Keratinocyte (primary cell): Measurements from ENCODE around the gene IGF1R. TPM values are rescaled to one million over a fixed set of nuclear protein-coding genes. Genes with fewer than 3 reads are reported as not detected.

Experiments
- DNase-seq: peaks from one replicate; pipeline ENCODE4 v3.0.0-alpha.2; 2011; ENCODE audit warnings: low read depth, missing footprints, low spot score
- FAIRE-seq: peaks from 2 replicates; lab custom pipeline; 2011; peaks lifted over from hg19 to GRCh38; lab: Jason Lieb, UNC
- H2AFZ ChIP-seq: 2 replicates; pipeline ENCODE4 v1.6.0; 2012; ENCODE audit warnings: low read length, control low read depth, inconsistent platforms; ENCODE audit not compliant: control insufficient read depth
- H3K27ac ChIP-seq: 2 replicates; pipeline ENCODE4 v1.5.1; 2011; ENCODE audit warnings: low read length; ENCODE audit not compliant: control insufficient read depth, insufficient read depth
- H3K27me3 ChIP-seq: 3 replicates; pipeline ENCODE4 v1.6.0; 2011; ENCODE audit warnings: low read length; ENCODE audit not compliant: control insufficient read depth, insufficient read depth; ENCODE audit errors: extremely low read depth
- H3K36me3 ChIP-seq, 2 experiments: 2 replicates in 1 of 2; 3 replicates in 1 of 2; pipeline ENCODE4 v1.5.1; 2011; ENCODE audit warnings: low read length in 2 of 2, mild to moderate bottlenecking in 1 of 2; ENCODE audit not compliant: control insufficient read depth in 2 of 2, insufficient read depth in 2 of 2; ENCODE audit errors: extremely low read depth in 1 of 2
- H3K4me1 ChIP-seq: 3 replicates; pipeline ENCODE4 v1.5.1; 2011; ENCODE audit warnings: low read length; ENCODE audit not compliant: control insufficient read depth, insufficient read depth; ENCODE audit errors: extremely low read depth
- H3K4me2 ChIP-seq: 3 replicates; pipeline ENCODE4 v1.6.0; 2011; ENCODE audit warnings: low read depth, low read length; ENCODE audit not compliant: control insufficient read depth, insufficient read depth; ENCODE audit errors: extremely low read depth
- H3K4me3 ChIP-seq, 3 experiments: fragments of 200-600 bp in 1 of 3; sonication (generic) in 1 of 3; 2 replicates in 2 of 3; 3 replicates in 1 of 3; pipeline ENCODE4 v1.5.1; 2011 to 2016; ENCODE audit warnings: low read length in 3 of 3, mild to moderate bottlenecking in 3 of 3, control low read depth in 2 of 3, inconsistent platforms in 1 of 3, low read depth in 1 of 3, mixed read lengths in 1 of 3, mixed run types in 1 of 3, moderate library complexity in 1 of 3; ENCODE audit not compliant: control insufficient read depth in 2 of 3, insufficient read depth in 2 of 3; ENCODE audit errors: extremely low read depth in 1 of 3
- H3K79me2 ChIP-seq: 2 replicates; pipeline ENCODE4 v1.6.0; 2012; ENCODE audit warnings: low read length; ENCODE audit not compliant: control insufficient read depth, insufficient read depth
- H3K9ac ChIP-seq: 3 replicates; pipeline ENCODE4 v1.6.0; 2011; ENCODE audit warnings: low read length; ENCODE audit not compliant: control insufficient read depth, insufficient read depth; ENCODE audit errors: extremely low read depth
- H3K9me1 ChIP-seq: 3 replicates; pipeline ENCODE4 v1.6.0; 2011; ENCODE audit warnings: low read length; ENCODE audit not compliant: control insufficient read depth, insufficient read depth; ENCODE audit errors: extremely low read depth
- H3K9me3 ChIP-seq: 2 replicates; pipeline ENCODE4 v1.5.1; 2012; ENCODE audit warnings: low read depth, low read length; ENCODE audit not compliant: control insufficient read depth
- H4K20me1 ChIP-seq: 3 replicates; pipeline ENCODE4 v1.6.0; 2011; ENCODE audit warnings: low read length; ENCODE audit not compliant: control insufficient read depth, insufficient read depth; ENCODE audit errors: extremely low read depth
- EZH2 ChIP-seq: IDR thresholded peaks from one replicate; pipeline ENCODE4 v1.6.1; 2012; ENCODE audit warnings: inconsistent platforms, mild to moderate bottlenecking, low read length, moderate library complexity
- dilution Hi-C: fragments of 300-500 bp; cut with MboI; formaldehyde crosslinking; loops from one replicate; pipeline ENCODE4 v1.7.0; 2020; ENCODE audit warnings: low sequenced_read_pairs; ENCODE audit not compliant: extremely low pct_ligation_motif_present
- polyA plus RNA-seq, 5 experiments: library from polyadenylated mRNA; depleted of rRNA in 3 of 5; stranded (reverse) in 3 of 5; stranded (forward) in 1 of 5; unstranded in 1 of 5; fragments of >200 nt; gene quantifications; 1 replicate in 1 of 5; 2 replicates in 3 of 5; 3 replicates in 1 of 5; pipeline versions ENCODE4 v1.2.1 to v1.2.3, GENCODE V29; 2011 to 2012; ENCODE audit warnings: missing spikeins in 2 of 5, low read depth in 1 of 5, low replicate concordance in 1 of 5
- TF ChIP-seq, protein P1 (sequence below), 3 experiments: IDR thresholded peaks in 1 of 3; conservative IDR thresholded peaks in 1 of 3; optimal IDR thresholded peaks in 1 of 3; 2 replicates in 2 of 3; 3 replicates in 1 of 3; pipeline versions ENCODE3 to v1.5.1; 2011; ENCODE audit warnings: low read length in 3 of 3, mild to moderate bottlenecking in 3 of 3, moderate library complexity in 2 of 3, control low read depth in 1 of 3, inconsistent platforms in 1 of 3; ENCODE audit not compliant: insufficient read depth in 2 of 3; ENCODE audit errors: extremely low read depth in 1 of 3

IGF1R gene
- polyA plus RNA-seq, 1 donor (not counting 4 experiments of a cell fraction or from before 2014, with no cell fraction given), result 14.5 TPM

DNA sequence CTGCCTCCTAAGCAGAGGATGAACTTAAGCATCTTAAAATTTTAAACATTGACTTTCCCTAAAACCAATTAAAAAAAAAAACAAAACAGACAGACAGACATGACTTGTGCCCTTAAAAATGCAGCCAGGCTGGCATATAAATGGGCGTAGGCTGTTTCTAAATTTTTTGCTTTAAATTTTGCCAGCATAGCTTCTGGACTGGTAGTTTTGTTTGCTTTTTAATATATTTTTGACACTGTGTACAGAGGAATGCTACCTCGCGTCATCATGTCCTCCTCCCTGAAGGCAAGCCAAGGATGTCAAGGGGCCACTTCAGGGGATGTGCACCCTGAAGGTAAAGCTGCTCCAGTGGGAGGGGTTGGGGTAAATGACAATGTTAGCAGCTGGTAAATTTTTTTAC lies 224.4 kb downstream of the IGF1R start:
- Histone ChIP-seq H2AFZ (no peak overlapping the region), H3K9me1 (peaks cover 2% of the 10 kb centered on the region), H3K4me1 (peaks cover 55% of the 10 kb centered on the region), H3K9me3 (no peaks in the 10 kb centered on the region), H4K20me1 (no peaks in the 10 kb centered on the region), H3K9ac (peak overlapping the region; percentile 65), H3K4me2 (peak overlapping the region; percentile 95), H3K36me3 (no peaks in the 10 kb centered on the region), H3K79me2 (peaks cover 75% of the 10 kb centered on the region), H3K27ac (peak overlapping the region; percentile 89), H3K4me3 (peak overlapping the region in 2 of 3 experiments; percentile 51 to 52), H3K27me3 (no peaks in the 10 kb centered on the region)
- no peak for FAIRE-seq
- dilution Hi-C loops, result no loop called here
- TF ChIP-seq, protein P1, sequence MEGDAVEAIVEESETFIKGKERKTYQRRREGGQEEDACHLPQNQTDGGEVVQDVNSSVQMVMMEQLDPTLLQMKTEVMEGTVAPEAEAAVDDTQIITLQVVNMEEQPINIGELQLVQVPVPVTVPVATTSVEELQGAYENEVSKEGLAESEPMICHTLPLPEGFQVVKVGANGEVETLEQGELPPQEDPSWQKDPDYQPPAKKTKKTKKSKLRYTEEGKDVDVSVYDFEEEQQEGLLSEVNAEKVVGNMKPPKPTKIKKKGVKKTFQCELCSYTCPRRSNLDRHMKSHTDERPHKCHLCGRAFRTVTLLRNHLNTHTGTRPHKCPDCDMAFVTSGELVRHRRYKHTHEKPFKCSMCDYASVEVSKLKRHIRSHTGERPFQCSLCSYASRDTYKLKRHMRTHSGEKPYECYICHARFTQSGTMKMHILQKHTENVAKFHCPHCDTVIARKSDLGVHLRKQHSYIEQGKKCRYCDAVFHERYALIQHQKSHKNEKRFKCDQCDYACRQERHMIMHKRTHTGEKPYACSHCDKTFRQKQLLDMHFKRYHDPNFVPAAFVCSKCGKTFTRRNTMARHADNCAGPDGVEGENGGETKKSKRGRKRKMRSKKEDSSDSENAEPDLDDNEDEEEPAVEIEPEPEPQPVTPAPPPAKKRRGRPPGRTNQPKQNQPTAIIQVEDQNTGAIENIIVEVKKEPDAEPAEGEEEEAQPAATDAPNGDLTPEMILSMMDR (optimal IDR thresholded peaks at IDR 0.05 in 1 of 3, IDR thresholded peaks at IDR 0.05 in 1 of 3, conservative IDR thresholded peaks at IDR 0.05 in 1 of 3; ENCODE audit: extremely low read depth in 1 of 3, insufficient read depth in 2 of 3, low read length in 3 of 3), result no peak
- TF ChIP-seq EZH2, result no peak
- DNase-seq, result no peak

DNA sequence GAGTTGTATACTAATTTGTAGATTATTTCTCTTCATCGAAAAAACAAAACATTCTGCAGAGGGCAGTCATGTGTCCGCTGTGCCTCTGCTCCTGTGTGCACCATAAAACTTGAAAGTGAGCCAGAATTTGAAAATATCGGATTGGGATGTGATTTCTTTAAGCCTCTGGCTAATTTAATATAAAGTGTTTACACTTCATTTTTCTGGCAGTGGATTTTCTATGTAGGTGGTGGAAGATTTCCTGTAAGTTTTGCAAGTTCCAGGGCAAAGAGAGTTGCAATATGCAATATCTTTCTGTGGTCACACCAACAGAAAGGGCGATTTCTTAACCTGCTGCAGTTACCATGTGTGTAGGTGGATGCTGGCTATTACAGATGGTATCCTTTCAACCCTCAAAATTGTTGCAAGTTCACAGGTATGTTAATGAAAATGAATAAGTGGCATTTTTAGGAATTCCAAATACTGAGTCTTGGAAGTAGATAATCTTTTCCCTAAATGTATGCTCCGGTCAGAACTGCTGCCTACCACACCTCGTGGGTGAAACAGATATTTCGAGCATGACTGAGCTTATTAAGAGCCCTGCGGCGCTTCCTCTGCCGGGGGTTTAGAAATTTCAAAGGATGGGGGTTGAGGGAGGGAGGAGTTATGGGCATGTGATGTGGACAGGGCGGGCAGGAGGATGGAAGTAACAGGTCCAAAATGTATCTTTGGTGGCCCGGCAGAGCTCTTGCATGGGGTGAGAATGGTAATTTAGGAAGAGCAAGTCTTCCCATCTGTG lies 225.3 kb downstream of the IGF1R start:
- peak overlapping the region; percentile 65 for H3K9ac ChIP-seq
- no peaks in the 10 kb centered on the region for H4K20me1 ChIP-seq
- dilution Hi-C loops, result no loop called here
- DNase-seq (peak; percentile 87), FAIRE-seq (peak; percentile 84)
- H3K9me3 ChIP-seq, result no peaks in the 10 kb centered on the region
- H3K4me2 ChIP-seq, result peak overlapping the region; percentile 95
- no peaks in the 10 kb centered on the region for H3K36me3 ChIP-seq
- peaks cover 74% of the 10 kb centered on the region for H3K79me2 ChIP-seq
- peak overlapping the region in 2 of 3 experiments; percentile 51 to 52 for H3K4me3 ChIP-seq
- no peak for TF ChIP-seq EZH2
- TF ChIP-seq, protein P1 (optimal IDR thresholded peaks at IDR 0.05 in 1 of 3, IDR thresholded peaks at IDR 0.05 in 1 of 3, conservative IDR thresholded peaks at IDR 0.05 in 1 of 3; ENCODE audit: extremely low read depth in 1 of 3, insufficient read depth in 2 of 3, low read length in 3 of 3), result peak in 1 of 3 experiments; percentile 20
- H2AFZ ChIP-seq, result no peak overlapping the region
- peak overlapping the region; percentile 89 for H3K27ac ChIP-seq
- H3K27me3 ChIP-seq, result no peaks in the 10 kb centered on the region
- H3K9me1 ChIP-seq, result peaks cover 2% of the 10 kb centered on the region
- peaks cover 46% of the 10 kb centered on the region for H3K4me1 ChIP-seq
